Breast epithelium (tissue), 4 donors: ENCODE measurements around the gene KATNAL1. TPM values are rescaled to one million over a fixed set of nuclear protein-coding genes. Genes with fewer than 3 reads are reported as not detected.
A peak's percentile ranks its signal among the peaks of the same experiment; 100 is the strongest.

Experiments used
- DNase-seq, 2 donors: peaks; one replicate each; pipeline ENCODE4 v3.0.0-alpha.2; 2019; ENCODE audit warnings: low spot score in 2 of 2
- H3K27ac ChIP-seq, 2 donors: fragments of 200-600 bp; sonication (generic) in 1 of 2; one replicate each; pipeline ENCODE4 v1.5.1; 2016 to 2019; ENCODE audit warnings: mild to moderate bottlenecking in 1 of 2
- H3K27me3 ChIP-seq, 2 donors: fragments of 200-600 bp; sonication (generic) in 1 of 2; one replicate each; pipeline versions ENCODE4 v1.5.1 to v1.6.0; 2017 to 2019; ENCODE audit warnings: control low read depth in 1 of 2, mild to moderate bottlenecking in 1 of 2
- H3K36me3 ChIP-seq: fragments of 200-600 bp; one replicate; pipeline ENCODE4 v1.5.1; 2019
- H3K4me1 ChIP-seq, 2 donors: fragments of 200-600 bp; sonication (generic); one replicate each; pipeline ENCODE4 v1.5.1; 2016 to 2019; ENCODE audit warnings: control low read depth in 1 of 2
- H3K4me3 ChIP-seq, 3 donors: fragments of 200-600 bp; sonication (generic); 1 replicate in 2 of 3; 2 replicates in 1 of 3; pipeline ENCODE4 v1.5.1; 2016 to 2019; ENCODE audit warnings: mild to moderate bottlenecking in 3 of 3, moderate library complexity in 2 of 3
- H3K9me3 ChIP-seq, 2 donors: fragments of 200-600 bp; sonication (generic) in 1 of 2; one replicate each; pipeline ENCODE4 v1.5.1; 2016 to 2019; ENCODE audit warnings: control low read depth in 1 of 2
- POLR2A ChIP-seq: fragments of 450-650 bp; IDR thresholded peaks from one replicate; pipeline ENCODE4 v1.6.1; 2016; ENCODE audit warnings: antibody characterized with exemption, mild to moderate bottlenecking, moderate library complexity
- POLR2AphosphoS5 ChIP-seq, 3 donors: sonication (generic); formaldehyde crosslinking; IDR thresholded peaks; one replicate each; pipeline ENCODE4 v1.6.1; 2017; ENCODE audit warnings: antibody characterized with exemption in 3 of 3
- intact Hi-C: fragments of 100-400 bp; cut with DNase I; formaldehyde crosslinking; loops from one replicate; pipeline ENCODE4 v1.15.1; 2023; ENCODE audit warnings: low total_unique reads
- total RNA-seq, 3 donors: library from RNA; depleted of rRNA; stranded (reverse); fragments of >200 nt; gene quantifications; one replicate each; pipeline ENCODE4 v1.1.0, GENCODE V29; 2016
- TF ChIP-seq, protein P1 (sequence below), 3 donors: fragments of 450-650 bp; IDR thresholded peaks; one replicate each; pipeline ENCODE4 v1.5.1; 2016 to 2017; ENCODE audit warnings: antibody characterized with exemption in 3 of 3, mild to moderate bottlenecking in 3 of 3, moderate library complexity in 3 of 3

Gene KATNAL1
- total RNA-seq, 3 donors from 2014 or later, result 14.6 to 23.8 (median 17.0) TPM

DNA sequence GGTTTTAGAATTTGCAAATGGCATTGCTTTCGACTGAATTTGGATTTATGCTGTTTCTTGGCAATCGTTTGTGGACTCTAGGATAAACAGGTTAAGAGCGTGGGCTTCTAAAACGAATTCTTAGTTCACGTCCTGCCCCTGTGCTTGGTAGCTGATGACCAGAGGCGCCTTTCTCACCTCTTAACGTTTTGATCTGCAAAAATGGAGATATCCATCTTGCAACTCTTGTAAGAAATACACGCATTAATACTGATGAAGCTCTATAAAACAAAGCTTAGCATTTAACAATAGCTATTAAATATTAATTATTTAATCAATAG, 580 bp upstream of the KATNAL1 start:
- TF ChIP-seq POLR2A (no peak), POLR2AphosphoS5 (IDR thresholded peaks at IDR 0.05) (no peak)
- TF ChIP-seq, protein P1, sequence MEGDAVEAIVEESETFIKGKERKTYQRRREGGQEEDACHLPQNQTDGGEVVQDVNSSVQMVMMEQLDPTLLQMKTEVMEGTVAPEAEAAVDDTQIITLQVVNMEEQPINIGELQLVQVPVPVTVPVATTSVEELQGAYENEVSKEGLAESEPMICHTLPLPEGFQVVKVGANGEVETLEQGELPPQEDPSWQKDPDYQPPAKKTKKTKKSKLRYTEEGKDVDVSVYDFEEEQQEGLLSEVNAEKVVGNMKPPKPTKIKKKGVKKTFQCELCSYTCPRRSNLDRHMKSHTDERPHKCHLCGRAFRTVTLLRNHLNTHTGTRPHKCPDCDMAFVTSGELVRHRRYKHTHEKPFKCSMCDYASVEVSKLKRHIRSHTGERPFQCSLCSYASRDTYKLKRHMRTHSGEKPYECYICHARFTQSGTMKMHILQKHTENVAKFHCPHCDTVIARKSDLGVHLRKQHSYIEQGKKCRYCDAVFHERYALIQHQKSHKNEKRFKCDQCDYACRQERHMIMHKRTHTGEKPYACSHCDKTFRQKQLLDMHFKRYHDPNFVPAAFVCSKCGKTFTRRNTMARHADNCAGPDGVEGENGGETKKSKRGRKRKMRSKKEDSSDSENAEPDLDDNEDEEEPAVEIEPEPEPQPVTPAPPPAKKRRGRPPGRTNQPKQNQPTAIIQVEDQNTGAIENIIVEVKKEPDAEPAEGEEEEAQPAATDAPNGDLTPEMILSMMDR (IDR thresholded peaks at IDR 0.05), result no peak
- no peaks in the 10 kb centered on the region for H3K36me3 ChIP-seq
- no peaks in the 10 kb centered on the region for H3K27me3 ChIP-seq
- no peak for DNase-seq
- no peaks in the 10 kb centered on the region for H3K9me3 ChIP-seq
- H3K4me1 ChIP-seq, result no peaks in the 10 kb centered on the region
- peak overlapping the region; percentile 69 to 94 (median 93) for H3K4me3 ChIP-seq
- H3K27ac ChIP-seq, result peak overlapping the region; percentile 82 to 94
- intact Hi-C loops, result no loop called here

DNA sequence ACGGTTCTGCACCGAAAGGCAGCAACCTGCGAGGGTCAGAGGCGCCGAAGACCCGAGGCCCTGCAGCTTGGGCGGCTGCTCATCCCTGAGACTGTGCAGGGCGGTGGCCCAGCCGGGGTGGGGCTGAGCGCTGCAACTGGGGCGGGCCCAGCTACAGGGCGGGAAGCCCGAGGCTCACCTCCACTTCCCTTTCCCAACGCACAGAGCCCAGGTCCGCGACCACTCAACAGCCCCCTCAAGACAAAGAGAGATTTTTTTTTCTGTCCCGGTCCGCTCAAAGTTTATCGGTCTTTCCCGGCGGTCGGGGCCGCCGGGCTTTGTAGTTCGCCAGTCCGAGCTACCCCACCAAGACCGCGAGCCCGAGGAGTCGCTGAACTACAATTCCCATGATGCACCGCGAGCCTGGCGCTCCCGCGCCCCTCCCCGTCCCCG, 573 bp downstream of the KATNAL1 start:
- H3K4me1 ChIP-seq, result no peaks in the 10 kb centered on the region

DNA sequence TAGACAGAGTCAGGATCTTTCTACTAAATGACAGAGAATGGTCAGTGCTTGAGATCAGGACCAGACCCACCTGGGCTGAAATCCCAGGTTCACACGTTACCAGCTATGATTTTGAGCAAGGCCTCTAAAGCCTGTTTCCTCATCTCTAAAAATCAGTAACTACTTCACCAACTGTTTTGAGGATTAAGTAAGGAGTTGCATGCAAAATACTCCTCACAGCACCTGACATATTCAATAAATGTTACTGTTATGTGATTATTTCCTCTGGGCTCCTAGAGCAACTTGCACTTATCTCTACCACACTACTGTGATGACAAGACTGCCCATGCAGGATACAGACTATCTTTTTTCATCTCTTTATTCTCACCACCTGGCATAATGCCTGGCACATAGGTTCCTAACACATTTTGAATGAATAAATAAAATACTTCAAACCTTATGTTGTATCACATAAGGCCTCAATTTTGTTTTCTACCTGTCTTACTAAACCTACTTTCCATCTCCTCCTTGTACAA, 1.8 kb downstream of the KATNAL1 start:
- Histone ChIP-seq H3K9me3 (no peaks in the 10 kb centered on the region), H3K4me1 (no peaks in the 10 kb centered on the region), H3K27me3 (no peaks in the 10 kb centered on the region), H3K27ac (no peak overlapping the region), H3K36me3 (no peaks in the 10 kb centered on the region), H3K4me3 (no peak overlapping the region)
- DNase-seq, result no peak
- intact Hi-C loops, result no loop called here
- TF ChIP-seq POLR2AphosphoS5 (IDR thresholded peaks at IDR 0.05) (no peak), POLR2A (no peak)
- TF ChIP-seq, protein P1 (IDR thresholded peaks at IDR 0.05), result no peak

More for the DNA sequence above, 573 bp downstream of the KATNAL1 start:
- peak overlapping the region; percentile 69 to 94 (median 93) for H3K4me3 ChIP-seq
- H3K9me3 ChIP-seq, result no peaks in the 10 kb centered on the region
- H3K36me3 ChIP-seq, result no peaks in the 10 kb centered on the region
- H3K27ac ChIP-seq, result peak overlapping the region; percentile 82 to 94
- TF ChIP-seq, protein P1 (IDR thresholded peaks at IDR 0.05), result no peak
- peak in 2 of 3 donors; percentile 8 to 10 for TF ChIP-seq POLR2AphosphoS5 (IDR thresholded peaks at IDR 0.05)
- intact Hi-C loops, result no loop called here
- DNase-seq, result peak; percentile 85 to 91
- H3K27me3 ChIP-seq, result no peaks in the 10 kb centered on the region

DNA sequence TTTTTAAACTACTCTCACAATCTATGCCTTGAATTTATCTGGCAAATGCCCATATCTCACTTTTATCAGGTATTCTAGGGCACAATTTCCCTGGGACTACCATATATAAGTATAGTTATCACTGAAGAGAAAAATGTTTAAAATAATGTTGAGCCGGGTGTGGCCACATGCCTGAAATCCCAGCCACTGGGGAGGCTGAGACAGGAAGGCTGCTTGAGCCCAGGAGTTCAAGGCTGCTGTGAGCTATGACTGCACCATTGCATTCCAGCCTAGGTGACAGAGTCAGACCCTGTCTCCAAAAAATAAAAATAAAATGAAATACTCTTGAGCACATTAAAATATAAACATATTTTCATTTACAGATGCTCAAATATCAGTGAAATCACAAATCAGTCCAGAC, 4.1 kb downstream of the KATNAL1 start:
- Histone ChIP-seq H3K4me3 (no peak overlapping the region), H3K27me3 (no peaks in the 10 kb centered on the region), H3K36me3 (no peaks in the 10 kb centered on the region), H3K27ac (no peak overlapping the region), H3K4me1 (no peaks in the 10 kb centered on the region), H3K9me3 (no peaks in the 10 kb centered on the region)
- no peak for DNase-seq
- intact Hi-C loops, result no loop called here
- TF ChIP-seq, protein P1 (IDR thresholded peaks at IDR 0.05), result no peak
- TF ChIP-seq POLR2A, result no peak
- no peak for TF ChIP-seq POLR2AphosphoS5 (IDR thresholded peaks at IDR 0.05)

DNA sequence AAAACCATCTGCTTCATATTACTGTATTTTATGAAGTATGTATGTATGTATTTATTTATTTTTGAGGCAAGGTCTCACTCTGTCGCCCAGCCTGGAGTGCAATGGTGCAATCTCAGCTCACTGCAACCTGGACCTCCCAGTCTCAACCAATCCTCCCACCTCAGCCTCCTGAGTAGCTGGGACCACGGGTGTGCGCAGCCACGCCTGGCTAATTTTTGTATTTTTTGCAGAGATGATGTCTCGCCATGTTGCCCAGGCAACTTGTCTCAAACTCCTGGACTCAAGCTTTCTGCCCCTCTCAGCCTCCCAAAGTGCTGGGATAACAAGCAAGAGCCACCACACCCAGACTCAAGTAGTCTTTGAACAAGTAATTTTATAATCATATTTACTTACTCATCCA, 5.5 kb downstream of the KATNAL1 start:
- DNase-seq, result no peak
- Histone ChIP-seq H3K4me3 (no peak overlapping the region), H3K9me3 (no peaks in the 10 kb centered on the region), H3K4me1 (no peaks in the 10 kb centered on the region), H3K27me3 (no peaks in the 10 kb centered on the region), H3K27ac (no peak overlapping the region), H3K36me3 (no peaks in the 10 kb centered on the region)
- intact Hi-C loops, result no loop called here
- TF ChIP-seq, protein P1 (IDR thresholded peaks at IDR 0.05), result no peak
- no peak for TF ChIP-seq POLR2A
- TF ChIP-seq POLR2AphosphoS5 (IDR thresholded peaks at IDR 0.05), result no peak
